GM21723 (cell line): ENCODE results near the gene TAF5L.
A peak's percentile ranks its signal among the peaks of the same experiment; 100 is the strongest.

Experiments
- ATAC-seq: cut with Tn5 transposase; IDR thresholded peaks from one replicate; pipeline ENCODE4 v1.9.1; 2021; ENCODE audit warnings: mild to moderate bottlenecking, moderate library complexity; ENCODE audit not compliant: unreplicated experiment

The TAF5L gene

DNA sequence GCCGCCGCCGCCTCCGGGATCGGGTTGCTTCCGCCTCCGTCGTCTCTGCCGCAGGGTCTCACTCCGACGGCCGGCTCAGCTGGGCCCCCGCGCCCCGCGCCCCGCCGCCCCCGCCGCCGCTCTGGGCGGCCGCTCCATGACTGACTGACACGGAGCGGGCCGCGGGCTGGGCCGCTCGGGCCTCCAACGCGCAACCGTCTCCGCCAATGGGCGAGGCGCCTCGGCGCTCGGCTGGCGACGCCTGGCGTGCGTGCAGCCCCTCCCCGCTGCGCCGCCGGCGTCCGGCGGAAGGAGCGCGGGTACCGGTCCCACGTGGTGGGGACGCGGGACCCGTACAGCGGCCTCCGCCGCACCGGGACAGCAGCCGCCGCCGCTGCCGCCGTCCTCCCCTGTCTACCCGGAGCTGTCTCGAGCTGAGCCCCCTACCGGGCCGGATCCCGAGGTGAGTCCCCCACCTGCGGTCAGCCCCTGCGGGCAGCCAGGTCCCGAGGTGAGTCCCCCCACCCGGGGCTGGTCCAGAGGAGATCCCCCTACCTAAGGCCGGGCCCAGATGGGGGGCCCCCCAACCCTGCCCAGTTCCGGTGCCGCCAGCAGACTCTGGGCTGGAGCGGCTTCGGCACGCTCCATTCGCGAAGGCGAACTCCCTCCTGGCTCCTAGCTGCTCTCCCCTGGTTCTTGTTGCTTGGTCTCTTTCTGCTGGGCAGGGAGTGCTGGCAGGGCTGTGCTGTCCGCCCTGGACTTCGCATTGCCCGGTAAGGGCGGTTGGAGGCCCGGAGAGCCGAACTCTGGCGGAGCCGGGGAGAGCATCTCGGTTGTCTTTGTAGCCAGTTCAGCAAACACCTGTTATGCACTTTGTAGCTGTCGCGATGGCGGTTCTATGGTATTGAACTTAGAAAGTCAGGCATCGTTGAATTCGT is at the start of gene TAF5L, which contains the start of gene URB2:
TSS of gene TAF5L (minus strand) at position 208 of the 917 bp plus-strand sequence. CDS start 11,640 bp downstream, outside the sequence.
TSS of gene URB2 (plus strand) at position 333 of the 917 bp plus-strand sequence. CDS start 1,387 bp downstream, outside the sequence.
- peak; percentile 85 for ATAC-seq

DNA sequence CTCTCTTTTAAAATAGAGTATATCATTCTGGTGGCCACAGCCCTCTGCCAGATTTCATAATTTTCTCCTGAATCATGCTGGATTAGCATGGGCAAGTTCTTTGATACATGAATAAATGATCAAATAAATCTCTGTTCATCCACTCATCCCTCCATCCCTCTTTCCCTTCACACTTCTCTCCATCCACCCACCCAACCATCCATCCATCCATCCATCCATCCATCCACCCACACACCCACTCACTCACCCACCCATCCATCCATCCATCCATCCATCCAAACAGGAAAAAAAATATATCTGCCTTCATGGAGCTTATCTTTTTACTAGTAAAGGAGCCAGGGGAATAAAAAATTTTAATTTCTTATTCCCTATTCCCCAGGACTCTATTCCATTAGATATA is 49.5 kb upstream of the TAF5L start:
- ATAC-seq, result no peak

DNA sequence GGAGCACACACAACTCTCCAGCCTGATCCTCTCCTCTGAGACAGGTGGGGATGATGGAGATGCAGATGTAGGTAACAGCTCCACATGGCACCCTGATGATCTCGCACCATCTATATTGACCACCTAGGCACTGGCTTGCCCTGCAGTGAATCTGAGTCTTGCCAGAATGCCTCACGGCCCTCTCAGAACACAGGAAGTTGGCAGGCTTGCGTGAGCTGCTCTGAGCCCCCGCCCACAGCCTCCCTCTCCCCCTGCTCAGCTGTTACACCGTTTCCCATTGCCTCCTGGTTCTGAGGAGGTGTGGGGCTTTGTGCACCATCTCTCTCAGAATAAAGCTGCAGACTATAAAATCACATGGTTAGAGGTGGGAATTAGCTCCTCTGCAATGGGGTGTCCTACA is 48.1 kb upstream of the TAF5L start:
- no peak for ATAC-seq

DNA sequence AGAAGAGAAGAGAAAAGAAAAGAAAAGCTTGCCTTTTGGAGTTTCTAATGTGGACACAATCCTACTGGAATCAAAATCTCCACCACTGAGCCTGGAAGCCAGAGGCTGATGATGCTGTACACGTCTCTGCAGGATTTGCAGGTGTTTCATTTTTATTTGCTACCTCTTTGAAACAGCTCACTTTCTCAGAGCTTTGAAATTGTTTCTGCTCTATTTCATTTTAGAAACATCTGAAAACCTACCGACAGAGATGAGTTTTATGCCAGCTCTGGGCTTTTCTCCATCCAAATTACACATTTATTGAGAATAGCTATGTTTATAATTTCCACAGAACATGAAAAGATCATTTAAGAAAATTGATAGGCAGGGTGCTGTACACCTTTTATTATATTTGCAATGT is 46.3 kb upstream of the TAF5L start:
- ATAC-seq, result no peak

DNA sequence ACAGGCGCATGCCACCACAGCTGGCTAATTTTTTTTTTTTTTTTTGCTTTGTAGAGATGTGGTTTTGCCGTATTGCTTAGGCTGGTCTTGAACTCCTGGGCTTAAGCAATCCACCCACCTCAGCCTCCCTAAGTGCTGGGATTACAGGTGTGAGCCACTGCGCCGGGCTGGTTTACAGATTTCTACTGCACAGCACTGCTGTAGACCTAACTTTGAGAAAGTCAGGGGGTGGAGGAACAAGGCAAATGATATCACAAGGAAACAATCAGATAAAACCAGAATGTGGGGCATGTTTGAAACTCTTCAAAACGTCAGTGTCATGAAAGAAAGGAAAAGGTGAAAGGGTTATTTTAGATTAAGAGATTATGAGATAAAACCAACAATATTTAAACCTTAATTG is 45.4 kb upstream of the TAF5L start:
- no peak for ATAC-seq

DNA sequence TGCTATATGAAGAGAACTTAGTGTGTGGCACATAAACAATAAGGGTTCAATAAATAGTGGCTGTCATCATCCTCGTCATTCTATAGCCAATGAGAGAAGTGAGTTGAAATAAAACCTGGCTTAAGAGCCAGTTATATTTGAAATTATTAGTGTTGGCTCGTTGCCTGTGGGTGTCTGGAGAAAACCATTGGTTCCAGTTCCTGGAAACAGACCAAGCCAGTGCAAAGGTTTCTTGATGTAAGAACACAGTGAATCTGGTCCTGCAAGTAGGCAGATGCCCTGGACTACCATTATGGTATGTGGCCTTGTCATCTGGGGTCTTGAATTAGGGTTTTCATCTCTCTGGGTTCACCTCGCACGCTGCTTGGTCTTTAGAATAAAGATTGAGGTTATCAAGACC is 43.4 kb upstream of the TAF5L start:
- no peak for ATAC-seq

DNA sequence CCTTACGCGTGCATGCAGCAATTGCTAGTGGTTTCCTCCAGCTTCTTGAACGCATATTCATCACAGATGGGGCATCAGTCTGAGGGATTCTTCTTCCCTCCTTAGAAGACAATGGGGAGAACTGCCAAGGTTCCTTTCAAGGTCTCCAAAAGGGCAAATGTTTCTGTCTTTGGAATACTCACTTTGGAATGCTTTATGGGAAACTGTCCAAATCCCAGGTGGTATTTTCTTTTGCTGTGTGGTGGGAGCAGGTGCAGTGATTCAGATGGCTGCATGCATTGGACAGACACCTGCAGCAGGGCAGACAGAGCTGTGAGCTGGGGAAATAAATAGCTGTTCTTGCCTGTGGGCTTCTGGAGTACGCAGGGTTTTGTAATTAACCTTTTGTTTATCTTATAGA is 40.7 kb upstream of the TAF5L start:
- no peak for ATAC-seq

DNA sequence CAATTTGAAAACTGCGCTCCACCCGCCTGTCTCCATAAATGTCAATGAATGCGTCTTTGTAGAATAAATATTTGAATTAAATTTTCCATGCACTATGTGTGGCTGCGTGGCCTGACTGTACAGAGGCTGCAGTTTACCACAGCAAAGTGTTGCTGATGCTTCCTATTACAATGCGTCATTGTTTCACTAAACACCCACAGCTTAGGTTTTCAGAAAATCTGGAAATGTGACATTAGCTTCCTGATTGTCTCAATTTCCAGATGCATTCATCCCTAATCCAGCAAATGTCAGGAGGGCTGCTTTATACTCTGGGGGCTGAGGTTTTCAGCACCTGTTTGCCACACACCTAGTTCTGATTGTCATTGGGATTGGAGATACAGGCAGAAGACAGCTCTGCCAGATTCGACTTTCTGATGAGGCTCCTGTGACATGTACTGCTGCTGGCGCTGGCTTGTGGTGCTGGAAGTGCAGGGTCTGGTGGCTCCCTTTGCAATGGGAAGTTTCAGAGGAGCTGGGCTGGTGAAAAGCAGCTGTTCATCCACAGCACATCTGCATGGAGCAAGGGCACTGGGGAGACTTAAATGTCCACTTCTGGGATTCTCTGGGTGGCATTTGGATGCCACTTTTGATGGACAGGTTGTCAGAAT is 40.1 kb upstream of the TAF5L start:
- ATAC-seq, result no peak

DNA sequence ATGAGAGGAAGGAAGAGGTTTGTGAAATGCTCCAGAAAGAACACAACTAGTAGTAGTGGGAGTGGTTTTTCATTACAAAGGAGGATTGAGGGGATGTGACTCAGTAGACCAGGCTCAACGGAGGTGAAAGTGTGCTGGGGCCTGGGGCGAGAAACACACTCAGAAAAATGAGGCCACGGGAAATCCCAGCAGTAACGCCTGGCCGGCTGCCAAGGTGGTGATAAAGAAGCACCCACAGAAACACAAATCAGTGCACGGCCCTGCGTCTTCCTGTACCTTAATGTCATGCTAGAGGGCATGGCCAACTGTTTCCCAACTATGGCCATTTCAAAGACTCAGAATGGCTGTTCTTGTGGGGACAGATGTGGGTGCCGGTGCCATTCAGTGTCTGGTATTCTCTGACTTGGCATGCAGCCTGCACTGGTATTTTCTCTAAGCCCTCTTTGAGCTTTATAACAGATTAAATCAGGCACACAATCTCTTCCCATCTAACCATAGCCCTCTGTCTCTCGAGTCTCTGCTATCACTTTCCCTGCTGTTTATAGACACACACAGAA is 38.3 kb upstream of the TAF5L start:
- no peak for ATAC-seq

DNA sequence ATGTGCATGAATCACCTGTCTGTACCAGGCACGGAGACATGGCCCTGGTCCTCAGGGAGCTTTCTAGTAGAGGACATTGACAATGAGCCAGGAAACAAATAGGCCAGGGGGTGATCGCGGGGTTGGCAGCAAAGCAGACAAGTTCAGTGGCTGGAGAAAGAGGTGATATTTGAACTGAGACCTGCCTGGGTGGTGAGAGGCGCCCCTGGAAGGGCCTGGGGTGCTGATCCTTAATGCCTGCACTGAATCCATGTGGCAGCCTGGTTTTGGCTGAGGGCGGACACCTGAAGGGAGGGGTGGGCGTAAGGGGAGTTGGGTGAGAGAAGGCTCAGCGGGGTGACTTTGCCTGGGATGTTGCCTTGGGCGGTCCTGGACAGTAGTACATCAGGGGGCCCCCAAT is 36.0 kb upstream of the TAF5L start:
- ATAC-seq, result no peak

DNA sequence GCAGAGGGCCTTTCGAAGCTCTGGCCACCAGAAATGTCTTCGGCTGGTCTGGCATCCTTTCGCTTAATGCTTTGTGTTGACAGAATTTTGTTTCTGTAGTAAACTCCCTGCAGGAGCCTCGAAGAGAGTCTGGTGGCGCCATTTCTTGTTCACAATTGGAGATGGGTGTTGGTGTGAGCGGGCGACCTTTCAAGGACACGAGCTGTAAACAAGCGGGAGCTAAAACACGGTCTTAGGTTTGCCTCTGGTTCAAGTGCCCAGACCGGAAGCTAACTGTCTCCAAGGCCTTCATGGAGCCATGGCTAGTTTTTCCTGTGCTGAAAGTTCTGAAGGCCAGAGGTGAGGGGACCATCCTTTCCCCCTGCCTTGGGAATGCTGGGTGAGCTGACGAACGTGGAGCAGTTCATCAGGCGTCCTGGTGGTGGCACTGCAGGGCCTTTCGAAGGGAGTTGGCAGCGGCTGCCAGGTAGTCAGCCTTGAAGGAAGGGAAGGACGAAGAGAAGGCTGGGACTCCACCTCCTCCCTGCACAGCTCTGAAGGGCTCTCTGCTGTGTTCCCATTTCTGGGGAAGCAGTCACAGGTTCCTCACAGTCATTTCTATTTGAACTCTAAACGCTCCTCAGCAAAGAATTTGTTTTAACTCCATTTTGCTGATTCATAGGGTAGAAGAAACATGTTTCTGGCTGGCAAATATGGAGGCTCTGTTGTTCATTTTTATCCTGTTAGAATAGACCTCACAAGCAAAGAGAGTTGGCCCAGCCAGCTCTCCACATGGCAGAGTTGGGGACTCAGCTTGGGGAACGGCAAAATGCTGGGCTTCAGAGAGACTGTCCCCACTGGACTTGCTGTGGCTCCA is 35.3 kb upstream of the TAF5L start:
- ATAC-seq, result peak; percentile 85

DNA sequence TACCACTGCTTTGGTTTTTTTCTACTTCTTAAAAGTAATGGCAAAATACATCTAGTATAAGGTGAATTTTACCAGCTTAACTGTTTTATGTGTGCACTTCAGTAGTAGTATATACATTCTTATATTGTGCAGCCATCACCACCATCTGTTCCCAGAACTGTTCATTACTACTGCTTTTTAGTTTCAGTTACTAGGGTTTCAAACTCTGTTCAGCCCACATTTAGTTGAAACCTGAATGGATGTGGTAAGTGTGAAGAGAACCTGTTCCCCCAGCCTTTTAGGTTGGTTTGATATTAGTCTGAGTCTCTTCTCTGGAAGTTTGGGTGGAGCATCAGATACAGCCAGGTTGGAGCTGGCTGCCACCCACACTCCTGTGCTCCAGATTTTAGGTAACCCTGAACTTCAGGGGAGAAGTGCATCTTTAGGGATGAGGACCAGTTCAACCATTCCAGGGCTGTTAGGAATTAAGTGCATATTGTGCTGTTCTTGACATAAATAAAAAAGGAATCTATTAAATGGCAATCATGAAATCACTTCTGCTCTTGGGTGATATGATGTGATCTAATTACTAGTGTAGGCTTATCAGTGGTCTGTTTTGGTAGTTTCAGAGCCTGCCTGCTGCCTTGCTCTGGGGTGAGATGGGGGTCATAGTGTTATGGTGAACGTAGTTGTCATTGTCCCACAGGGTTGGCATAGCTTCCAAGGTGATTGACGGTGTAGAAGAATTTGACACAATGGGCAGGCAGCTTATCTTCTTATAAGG is 32.3 kb upstream of the TAF5L start:
- peak; percentile 49 for ATAC-seq

DNA sequence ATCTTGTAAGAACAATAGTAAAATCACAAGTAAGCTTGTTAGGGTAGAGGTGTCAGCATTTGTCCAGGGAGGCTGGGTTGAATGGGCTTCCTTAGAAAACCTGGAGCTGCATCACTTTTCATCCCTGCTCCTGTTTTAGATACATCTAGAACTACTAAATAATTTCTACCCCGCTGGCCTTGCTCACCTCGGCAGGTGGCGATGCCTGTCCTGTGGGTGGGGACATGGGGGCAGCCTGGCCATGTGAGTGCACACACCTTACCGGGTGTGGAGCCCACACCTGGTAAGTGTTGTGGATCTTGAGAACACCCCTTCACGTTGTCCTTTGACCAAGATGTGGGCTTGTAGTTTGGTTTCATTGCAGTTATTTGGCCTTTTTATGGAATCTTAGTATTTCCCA is 29.9 kb upstream of the TAF5L start:
- no peak for ATAC-seq

DNA sequence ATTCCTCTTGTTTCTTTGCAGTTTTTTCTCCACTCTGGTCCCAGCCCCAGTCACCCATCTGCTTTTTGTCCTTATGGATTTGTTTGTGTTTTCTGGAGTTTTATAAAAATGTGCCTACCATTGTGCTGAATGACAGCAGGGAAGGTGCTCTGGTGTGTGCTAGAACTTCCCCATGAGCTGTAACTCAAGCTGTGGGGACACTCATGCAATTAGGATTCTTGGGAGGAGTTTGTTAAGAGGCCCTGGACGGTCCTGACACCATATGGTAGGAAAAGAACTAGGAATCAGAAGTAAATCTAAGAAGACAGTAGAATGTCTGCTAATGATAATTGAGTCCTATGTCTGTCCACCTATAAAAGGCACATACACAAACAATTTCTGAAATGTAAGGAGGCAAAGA is 27.5 kb upstream of the TAF5L start:
- ATAC-seq, result no peak

DNA sequence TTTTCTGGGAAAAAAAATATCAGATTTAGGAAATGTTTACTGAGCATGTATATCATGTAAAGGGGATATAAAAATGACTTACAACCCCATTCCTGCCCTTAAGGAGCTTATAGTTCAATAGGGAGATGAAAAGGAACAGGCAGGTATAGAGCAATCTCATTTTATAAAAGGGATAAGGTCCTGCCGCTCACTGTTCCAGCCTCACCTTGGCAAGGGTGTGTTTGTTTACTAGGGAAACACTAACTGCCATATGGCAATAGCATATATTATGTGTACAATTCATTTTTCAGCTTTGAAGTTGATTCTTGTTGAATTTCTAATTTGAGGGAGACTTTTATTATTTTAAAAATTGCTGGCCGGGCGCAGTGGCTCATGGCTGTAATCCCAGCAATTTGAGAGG is 25.6 kb upstream of the TAF5L start:
- ATAC-seq, result no peak

DNA sequence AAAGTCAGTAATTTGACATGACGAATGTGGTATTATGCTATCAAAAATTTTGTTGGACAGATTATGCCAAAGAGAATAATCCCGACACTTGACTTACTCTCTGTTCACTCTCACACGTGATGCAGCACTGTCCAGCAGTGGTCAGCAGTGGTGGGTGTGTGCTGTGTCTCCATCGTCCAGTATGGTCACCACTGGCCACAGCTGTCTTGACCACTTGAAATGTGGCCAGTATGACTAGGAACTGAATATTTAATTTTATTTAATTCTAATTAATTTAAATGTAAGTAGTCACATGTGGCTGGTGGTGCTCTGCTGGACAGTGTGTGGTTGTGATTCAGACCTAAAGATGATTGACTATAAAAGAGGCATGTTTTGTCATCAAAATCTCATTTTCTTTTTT is 24.1 kb upstream of the TAF5L start:
- no peak for ATAC-seq

DNA sequence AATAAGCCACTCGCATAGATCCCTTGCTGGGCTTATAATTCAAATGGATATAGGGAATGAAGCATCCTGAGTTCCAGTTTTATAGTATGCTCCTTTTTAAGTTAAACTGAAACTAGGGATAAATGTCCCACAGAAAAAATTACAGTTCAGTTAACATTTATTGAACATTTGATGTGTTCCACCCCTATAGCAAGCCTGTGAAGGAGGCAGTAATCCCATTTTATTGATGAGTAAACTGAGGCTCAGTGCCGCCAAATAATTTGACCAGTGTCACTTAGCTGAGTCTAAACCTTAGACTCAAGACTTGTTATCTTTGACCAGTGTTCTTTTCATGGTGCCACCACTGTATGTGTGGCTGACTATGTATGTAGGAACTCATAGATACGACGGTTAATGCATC is 22.5 kb upstream of the TAF5L start:
- ATAC-seq, result no peak

DNA sequence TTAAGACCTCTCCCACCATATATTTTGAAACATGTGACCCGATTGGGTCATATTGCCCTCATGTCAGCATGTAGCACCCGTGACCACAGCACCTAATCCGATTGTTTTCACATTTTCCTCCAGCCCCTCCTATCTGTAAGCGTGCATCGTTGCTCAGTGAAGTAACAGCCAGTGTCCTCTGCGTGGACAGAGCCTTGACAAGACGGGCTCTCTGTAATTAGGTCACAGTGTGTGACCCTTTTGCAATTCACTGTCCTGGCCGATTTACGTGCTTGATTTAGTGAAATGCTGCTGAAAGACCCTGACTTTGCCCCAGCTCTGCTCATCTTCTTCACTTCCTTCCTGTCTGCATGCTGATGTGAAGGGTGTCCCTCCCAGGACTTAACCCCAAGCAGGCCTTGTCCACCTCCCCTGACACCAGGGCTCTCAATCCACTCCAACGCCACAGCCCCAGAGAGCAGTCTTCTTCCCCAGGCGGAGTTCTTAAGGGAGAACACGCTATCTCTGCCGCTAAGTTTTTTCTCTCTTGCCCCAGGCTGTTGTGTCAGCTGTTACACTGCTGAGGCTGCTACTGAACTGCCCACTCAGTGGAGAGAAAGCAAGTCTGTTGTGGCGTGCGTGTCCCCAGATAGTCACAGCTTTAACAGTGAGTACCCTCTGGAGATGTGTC is 19.5 kb upstream of the TAF5L start:
- no peak for ATAC-seq

DNA sequence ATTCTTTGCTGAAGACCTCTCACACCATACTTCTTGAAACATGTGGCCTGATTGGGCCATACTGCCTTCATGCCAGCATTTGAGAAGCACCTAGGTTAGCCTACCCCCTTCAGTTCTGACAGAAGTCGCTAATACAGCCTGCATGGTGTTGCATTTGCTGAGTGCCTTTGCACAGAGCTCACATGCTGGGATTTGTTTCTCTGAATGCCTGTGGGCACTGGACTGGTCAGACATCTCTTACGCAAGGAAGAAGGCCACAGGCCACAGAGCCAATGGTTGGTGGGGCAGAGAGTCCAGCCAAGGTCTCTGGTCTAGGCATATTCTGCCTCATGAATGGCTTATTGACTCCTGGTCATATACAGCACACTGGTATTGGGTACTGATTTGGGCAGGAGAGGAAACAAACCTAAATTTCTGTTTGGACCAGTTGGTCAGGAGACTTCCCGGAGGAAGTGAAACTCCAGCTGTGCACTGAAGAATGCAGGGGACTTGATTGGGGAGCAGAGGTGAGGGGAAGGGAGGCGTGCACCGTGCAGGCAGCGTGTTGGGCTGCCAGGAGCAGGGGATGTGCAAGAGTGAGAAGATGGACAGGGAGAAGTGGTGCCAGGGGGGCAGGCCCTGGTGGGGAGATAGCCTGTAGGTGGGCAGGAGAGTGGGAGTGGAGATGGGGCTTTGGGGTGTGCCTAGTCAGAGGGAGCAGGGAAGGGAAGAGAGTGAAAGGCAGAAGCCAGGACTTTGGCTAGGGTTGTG is 18.2 kb upstream of the TAF5L start:
- ATAC-seq, result no peak
